NCI-H1417 treated with DMSO at 0.1 percent for 48 hours (cell line): ENCODE measurements around the gene SMIM41.

Experiments
- DNase-seq: peaks from one replicate; lab custom pipeline; 2025; lab: John Stamatoyannopoulos, UW

The SMIM41 gene

DNA sequence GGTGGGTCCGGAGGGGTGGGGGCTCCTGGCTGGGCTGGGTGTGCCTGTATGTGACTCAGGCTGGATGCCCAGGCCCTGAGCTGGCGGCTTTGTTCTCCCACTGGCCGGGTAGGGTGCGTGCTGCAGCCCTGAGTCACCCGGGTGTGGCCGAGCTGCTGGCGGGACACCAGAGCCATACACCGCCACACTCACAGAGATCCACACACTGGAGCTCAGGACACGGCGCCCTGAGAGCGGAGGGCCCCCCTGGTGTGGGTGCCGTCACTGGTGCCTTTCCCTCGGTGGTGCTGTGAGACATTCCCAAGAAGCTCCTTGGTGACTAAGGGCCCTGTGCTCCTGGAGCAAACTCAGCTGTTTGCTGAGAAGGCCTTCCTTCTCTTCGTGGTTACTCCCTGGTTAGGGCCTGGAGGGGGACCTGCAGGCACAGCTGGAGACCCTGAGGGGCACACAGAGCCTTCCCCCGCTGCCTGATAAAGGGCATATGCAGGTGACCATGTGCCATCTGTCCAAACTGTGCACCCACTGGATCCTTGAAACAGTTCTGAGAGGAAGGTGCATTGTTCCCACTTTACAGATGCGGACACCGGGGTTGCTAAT lies 68.0 kb downstream of the SMIM41 start:
- DNase-seq, result no peak

GRCh38 chr12:52147964-52148463 lies 68.5 kb downstream of the SMIM41 start:
- DNase-seq, result no peak

GRCh38 chr12:52148464-52149181 lies 69.1 kb downstream of the SMIM41 start:
- no peak for DNase-seq

GRCh38 chr12:52149182-52149641 lies 69.7 kb downstream of the SMIM41 start:
- no peak for DNase-seq

- no peak for DNase-seq
Observed at GRCh38 chr12:52149651-52150241, 70.2 kb downstream of the SMIM41 start.

DNA sequence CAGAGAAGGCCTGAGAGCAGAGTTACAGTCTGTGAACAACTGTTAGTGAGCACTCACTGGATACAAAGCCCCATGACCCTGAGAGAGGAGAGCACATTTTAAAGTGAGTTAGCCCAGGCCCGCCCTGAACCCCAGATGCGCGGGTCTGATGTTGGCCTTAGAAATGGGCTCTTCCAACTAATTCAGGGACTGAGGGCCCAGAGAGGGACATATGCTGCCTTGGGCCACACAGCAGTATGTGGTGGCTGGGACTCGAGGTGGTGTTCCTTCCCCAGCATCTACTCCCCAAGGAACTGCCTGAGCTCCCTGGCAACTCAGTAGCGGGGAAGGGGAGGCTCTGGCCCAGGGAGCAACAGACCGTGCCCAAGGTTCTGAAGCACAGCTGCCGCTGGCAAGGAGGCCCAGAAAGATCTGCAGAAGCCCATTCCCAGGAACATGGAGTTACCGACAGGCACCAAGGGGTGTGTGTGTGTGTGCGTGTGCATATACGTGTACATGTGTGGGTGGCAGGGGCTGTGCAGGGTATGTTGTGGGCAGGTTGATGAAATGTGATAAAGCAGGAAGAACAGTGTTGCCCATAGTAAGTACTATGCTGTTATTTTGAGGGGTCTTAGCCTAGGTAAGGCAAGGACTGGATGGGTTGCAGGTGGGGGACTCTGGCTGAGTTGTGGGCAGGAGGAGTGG lies 71.8 kb downstream of the SMIM41 start:
- DNase-seq, result no peak

DNA sequence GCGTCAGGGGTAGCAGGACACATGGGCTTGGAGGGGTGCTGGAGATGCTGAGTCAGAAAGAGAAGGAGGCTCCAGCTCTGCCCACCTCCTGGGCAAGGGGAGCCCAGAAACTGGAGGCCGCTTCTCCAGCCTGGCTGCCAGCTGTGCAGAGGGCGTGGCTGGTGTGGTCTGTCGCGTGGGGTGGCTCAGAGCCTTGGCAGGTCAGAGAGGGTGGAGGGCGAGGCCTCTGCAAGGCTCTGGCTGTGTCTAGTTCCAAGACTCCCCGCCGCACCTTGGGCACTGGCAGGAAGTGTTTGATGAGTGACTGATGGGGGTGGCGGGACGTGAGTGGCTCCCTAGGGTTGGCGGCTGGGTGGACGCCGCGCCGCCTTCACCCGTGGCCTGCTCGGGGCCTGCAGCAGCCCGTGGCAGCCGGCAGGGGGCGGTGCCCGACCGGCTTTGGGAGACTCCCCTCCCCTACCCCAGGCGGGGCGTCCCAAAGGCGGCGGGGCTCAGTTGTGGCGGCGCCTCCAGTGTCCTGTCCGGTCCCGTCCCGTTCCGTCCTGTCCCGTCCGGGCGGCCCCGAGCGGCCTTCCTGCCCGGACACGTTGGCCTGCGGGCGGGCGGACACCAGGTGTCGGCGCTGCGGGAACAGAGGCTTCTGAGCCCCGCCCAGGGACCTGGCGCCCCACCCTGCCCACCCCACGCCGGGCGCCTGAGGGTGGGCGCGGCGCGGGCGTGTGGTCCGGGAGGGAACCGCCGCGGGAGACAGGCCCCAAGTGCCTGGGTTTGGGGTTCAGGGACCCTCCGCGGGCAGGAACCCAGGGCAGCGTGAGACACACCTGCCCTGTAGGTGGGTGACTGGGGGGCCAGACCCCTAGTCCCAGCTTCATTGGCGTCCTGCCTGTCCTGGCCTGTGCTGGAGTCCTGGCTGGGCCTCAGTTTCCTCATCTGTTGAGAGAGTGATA lies 72.6 kb downstream of the SMIM41 start:
- no peak for DNase-seq

DNA sequence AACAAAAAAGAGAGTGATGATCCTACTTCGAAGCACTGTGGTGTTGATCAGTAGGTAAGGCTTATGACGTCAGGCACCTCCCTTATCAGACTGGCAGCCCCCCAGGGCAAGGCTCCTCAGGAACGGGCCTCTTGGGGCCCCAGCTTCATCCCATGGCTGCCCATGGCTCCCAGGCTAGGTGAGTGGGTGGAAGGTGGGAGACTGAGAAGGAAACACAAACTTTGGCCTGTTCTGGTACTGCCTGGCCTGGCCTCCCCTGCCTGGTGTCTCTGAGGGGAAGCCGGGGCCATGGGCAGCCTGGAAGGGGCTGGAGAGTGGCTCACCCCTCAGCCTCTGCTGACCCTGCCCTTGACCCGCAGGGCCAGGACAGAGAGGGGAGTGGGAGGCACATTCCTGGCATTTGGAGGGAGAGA lies 73.4 kb downstream of the SMIM41 start:
- DNase-seq, result no peak

DNA sequence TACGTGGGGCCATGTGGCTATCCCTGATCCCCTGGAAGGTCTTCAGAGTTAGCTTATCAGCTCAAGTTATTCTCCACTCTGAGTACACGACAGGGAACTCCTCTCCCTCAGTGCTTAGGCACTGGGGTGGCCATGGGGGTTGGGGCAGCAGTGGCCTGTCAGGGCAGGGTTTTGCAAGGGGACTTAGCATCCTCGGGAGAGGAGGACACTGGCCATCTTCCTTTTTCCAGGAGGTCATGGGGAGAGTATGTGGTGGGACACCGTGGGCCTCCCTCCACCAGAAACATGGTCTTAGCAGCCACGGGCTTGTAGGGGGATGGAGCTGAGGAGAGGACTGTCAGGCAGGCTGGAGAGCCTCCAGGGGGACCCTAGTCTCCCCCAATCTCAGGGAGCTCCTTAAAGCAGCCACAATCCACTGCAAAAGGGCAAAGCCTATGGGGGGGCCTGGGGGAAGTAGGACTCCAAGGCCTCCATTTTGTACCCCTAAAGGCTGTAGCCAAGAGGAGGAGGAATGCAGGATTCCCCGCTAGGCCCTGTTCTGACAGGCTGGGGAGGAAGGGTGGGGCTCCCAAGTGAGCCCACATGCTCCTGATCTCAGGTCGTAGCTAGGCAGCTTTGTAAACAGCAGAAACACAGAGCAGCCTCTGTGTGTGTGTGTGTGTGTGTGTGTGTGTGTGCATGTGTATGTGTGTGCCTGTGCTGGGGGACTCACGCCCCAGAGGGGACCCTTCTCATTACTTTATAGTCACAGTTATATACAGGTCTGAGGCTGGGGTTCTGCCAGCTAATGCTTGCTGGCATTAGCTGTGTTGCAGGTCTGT lies 75.8 kb downstream of the SMIM41 start:
- no peak for DNase-seq

DNA sequence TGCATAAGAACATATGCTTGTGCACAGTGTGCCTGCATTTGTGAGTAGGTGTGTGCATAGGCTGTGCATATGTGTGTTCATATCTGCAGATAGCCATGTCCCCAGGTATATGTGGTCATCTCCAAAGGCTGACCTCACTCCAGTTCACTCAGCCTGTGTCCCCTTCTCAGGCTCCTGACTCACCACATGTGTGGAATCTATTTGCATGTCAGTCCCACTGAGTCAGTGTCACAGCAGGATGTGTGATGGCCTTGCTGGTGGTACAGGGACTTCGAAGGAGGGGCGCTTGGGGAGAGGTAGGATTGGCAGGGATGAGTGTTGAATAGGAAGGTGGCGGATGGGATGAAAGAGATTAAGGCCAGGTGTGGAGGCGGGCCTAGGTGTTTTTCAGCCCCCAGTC lies 76.8 kb downstream of the SMIM41 start:
- no peak for DNase-seq

DNA sequence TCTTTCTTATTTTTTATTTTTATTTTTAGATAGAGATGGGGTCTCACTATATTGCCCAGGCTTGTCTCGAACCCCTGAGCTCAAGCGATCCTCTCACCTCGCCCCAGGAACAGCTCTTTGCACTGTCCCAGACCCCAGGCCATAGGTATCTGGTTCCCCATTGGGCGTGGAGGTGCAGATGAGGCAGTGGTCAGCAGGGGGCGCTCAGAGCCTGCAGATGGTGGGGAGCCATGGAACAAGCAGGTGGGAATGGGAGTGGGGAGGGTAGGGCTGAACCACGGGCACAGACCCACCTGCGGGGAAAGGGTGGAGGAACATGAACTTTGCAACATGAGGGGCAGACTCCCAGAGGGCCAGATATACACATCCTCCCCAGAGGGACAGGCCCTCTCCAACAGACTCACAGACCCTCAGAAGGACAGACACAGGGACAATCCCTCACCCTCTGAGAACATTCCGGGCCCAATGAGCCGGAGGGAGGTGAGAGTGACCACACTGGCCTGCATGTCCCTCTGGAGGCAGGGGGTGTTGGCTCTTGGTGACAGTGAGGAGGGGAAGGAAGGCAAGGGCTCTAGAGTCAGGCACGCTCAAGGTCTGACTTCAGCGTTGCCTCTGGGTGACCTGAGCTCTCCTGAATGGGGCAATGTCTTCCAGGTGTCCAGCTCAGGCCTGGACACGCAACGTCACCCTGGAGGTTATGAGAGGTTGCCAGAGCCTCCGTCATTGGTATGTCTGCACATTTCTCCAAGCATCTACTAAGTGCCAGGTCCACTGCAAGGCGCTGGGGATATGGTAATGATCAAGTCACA lies 77.5 kb downstream of the SMIM41 start:
- no peak for DNase-seq

GRCh38 chr12:52157566-52158150 lies 78.2 kb downstream of the SMIM41 start:
- DNase-seq, result no peak
